ENCODE results near the gene RNF223. TPM values are rescaled to one million over a fixed set of nuclear protein-coding genes. Genes with fewer than 3 reads are reported as not detected.

The RNF223 gene
- total and polyA plus RNA-seq, 2 of the 13 experiments (the other 11 are each of a cell fraction or from before 2014, with no cell fraction given) = 0.03 TPM; not detected in 1

DNA sequence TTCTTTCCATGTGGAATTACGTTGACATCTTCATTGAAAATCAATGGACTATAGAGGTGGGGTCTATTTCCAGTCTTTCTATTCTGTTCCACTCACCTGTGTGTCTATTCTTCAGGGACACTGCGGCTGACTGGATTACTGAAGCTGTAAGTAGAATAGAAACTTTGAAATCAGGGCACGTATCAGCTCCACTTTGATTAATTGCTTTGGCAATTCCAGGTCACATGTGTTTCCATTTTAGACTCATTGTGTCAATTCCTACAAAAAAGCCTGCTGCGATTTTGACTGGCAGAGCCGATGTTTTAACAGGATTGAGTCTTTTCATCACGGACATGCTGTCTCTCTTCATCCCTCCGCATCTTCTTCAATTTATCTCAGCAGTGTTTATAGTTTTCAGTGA lies 20.9 kb upstream of the RNF223 start:
- intact Hi-C loops (cut with micrococcal nuclease; ENCODE audit: unreplicated experiment) = no loop called here
- POLR2A ChIA-PET = no interaction called here
- no TSS peak for BruUV-seq (replicated peaks)
- TF ChIP-seq GTF2F1 (IDR thresholded peaks at IDR 0.05; ENCODE audit: low read length) (no peak), FLYWCH1 (CRISPR knock-in tag; IDR thresholded peaks at IDR 0.05) (no peak), ZNF335 (CRISPR knock-in tag; IDR thresholded peaks at IDR 0.05) (no peak), KDM6A (CRISPR knock-in tag; IDR thresholded peaks at IDR 0.05; ENCODE audit: low read depth) (no peak), KDM2A (CRISPR knock-in tag; IDR thresholded peaks at IDR 0.05; ENCODE audit: borderline replicate concordance, low read depth) (no peak), SAFB2 (CRISPR knock-in tag; IDR thresholded peaks at IDR 0.05; ENCODE audit: borderline replicate concordance, low read depth) (no peak), ZNF607 (CRISPR knock-in tag; IDR thresholded peaks at IDR 0.05; ENCODE audit: borderline replicate concordance) (no peak), NFRKB (IDR thresholded peaks at IDR 0.05) (no peak), MTF1 (CRISPR knock-in tag; IDR thresholded peaks at IDR 0.05) (no peak), FOXP1 (IDR thresholded peaks at IDR 0.05) (no peak), FOXP1 (CRISPR knock-in tag; IDR thresholded peaks at IDR 0.05) (no peak), ZC3H4 (CRISPR knock-in tag; IDR thresholded peaks at IDR 0.05; ENCODE audit: borderline replicate concordance) (no peak)
- TF ChIP-seq, protein P1, sequence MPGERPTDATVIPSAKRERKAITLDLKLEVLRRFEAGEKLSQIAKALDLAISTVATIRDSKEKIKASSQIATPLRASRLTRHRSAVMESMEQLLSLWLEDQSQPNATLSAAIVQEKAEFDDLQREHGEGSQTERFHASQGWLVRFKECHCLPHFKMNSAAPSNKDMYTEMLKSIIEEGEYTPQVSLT (CRISPR knock-in tag; IDR thresholded peaks at IDR 0.05; ENCODE audit: borderline replicate concordance, low read depth) = no peak
- TF ChIP-seq, protein P2, sequence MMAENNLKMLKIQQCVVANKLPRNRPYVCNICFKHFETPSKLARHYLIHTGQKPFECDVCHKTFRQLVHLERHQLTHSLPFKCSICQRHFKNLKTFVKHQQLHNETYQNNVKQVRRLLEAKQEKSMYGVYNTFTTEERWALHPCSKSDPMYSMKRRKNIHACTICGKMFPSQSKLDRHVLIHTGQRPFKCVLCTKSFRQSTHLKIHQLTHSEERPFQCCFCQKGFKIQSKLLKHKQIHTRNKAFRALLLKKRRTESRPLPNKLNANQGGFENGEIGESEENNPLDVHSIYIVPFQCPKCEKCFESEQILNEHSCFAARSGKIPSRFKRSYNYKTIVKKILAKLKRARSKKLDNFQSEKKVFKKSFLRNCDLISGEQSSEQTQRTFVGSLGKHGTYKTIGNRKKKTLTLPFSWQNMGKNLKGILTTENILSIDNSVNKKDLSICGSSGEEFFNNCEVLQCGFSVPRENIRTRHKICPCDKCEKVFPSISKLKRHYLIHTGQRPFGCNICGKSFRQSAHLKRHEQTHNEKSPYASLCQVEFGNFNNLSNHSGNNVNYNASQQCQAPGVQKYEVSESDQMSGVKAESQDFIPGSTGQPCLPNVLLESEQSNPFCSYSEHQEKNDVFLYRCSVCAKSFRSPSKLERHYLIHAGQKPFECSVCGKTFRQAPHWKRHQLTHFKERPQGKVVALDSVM (CRISPR knock-in tag; IDR thresholded peaks at IDR 0.05) = no peak
- TF ChIP-seq, protein P3, sequence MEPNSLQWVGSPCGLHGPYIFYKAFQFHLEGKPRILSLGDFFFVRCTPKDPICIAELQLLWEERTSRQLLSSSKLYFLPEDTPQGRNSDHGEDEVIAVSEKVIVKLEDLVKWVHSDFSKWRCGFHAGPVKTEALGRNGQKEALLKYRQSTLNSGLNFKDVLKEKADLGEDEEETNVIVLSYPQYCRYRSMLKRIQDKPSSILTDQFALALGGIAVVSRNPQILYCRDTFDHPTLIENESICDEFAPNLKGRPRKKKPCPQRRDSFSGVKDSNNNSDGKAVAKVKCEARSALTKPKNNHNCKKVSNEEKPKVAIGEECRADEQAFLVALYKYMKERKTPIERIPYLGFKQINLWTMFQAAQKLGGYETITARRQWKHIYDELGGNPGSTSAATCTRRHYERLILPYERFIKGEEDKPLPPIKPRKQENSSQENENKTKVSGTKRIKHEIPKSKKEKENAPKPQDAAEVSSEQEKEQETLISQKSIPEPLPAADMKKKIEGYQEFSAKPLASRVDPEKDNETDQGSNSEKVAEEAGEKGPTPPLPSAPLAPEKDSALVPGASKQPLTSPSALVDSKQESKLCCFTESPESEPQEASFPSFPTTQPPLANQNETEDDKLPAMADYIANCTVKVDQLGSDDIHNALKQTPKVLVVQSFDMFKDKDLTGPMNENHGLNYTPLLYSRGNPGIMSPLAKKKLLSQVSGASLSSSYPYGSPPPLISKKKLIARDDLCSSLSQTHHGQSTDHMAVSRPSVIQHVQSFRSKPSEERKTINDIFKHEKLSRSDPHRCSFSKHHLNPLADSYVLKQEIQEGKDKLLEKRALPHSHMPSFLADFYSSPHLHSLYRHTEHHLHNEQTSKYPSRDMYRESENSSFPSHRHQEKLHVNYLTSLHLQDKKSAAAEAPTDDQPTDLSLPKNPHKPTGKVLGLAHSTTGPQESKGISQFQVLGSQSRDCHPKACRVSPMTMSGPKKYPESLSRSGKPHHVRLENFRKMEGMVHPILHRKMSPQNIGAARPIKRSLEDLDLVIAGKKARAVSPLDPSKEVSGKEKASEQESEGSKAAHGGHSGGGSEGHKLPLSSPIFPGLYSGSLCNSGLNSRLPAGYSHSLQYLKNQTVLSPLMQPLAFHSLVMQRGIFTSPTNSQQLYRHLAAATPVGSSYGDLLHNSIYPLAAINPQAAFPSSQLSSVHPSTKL (CRISPR knock-in tag; IDR thresholded peaks at IDR 0.05) = no peak
- TF ChIP-seq, protein P4, sequence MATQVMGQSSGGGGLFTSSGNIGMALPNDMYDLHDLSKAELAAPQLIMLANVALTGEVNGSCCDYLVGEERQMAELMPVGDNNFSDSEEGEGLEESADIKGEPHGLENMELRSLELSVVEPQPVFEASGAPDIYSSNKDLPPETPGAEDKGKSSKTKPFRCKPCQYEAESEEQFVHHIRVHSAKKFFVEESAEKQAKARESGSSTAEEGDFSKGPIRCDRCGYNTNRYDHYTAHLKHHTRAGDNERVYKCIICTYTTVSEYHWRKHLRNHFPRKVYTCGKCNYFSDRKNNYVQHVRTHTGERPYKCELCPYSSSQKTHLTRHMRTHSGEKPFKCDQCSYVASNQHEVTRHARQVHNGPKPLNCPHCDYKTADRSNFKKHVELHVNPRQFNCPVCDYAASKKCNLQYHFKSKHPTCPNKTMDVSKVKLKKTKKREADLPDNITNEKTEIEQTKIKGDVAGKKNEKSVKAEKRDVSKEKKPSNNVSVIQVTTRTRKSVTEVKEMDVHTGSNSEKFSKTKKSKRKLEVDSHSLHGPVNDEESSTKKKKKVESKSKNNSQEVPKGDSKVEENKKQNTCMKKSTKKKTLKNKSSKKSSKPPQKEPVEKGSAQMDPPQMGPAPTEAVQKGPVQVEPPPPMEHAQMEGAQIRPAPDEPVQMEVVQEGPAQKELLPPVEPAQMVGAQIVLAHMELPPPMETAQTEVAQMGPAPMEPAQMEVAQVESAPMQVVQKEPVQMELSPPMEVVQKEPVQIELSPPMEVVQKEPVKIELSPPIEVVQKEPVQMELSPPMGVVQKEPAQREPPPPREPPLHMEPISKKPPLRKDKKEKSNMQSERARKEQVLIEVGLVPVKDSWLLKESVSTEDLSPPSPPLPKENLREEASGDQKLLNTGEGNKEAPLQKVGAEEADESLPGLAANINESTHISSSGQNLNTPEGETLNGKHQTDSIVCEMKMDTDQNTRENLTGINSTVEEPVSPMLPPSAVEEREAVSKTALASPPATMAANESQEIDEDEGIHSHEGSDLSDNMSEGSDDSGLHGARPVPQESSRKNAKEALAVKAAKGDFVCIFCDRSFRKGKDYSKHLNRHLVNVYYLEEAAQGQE (IDR thresholded peaks at IDR 0.05; ENCODE audit: borderline replicate concordance in 1 of 2, low read depth in 1 of 2, low read length in 2 of 2) = no peak
- TF ChIP-seq, protein P5, sequence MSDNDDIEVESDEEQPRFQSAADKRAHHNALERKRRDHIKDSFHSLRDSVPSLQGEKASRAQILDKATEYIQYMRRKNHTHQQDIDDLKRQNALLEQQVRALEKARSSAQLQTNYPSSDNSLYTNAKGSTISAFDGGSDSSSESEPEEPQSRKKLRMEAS (IDR thresholded peaks at IDR 0.05) = no peak

More for the DNA sequence above, 20.9 kb upstream of the RNF223 start:
- no peak overlapping the region for H3K4me3 ChIP-seq (replicated peaks in 1 of 3; ENCODE audit: insufficient read depth in 1 of 3, low read depth in 2 of 3, low read length in 3 of 3)
- no peak overlapping the region for H3K27ac ChIP-seq (ENCODE audit: extremely low read length, insufficient read depth, low read length)
- H3K36me3 ChIP-seq (replicated peaks in 1 of 2; ENCODE audit: control insufficient read depth in 1 of 2, insufficient read depth in 2 of 2, low read length in 2 of 2) = no peaks in the 10 kb centered on the region
- no peaks in the 10 kb centered on the region; a peak in 1 of 5 replicates for H3K27me3 ChIP-seq (ENCODE audit: control insufficient read depth in 1 of 2, insufficient read depth in 2 of 2, low read length in 2 of 2)
- H3K9ac ChIP-seq (ENCODE audit: insufficient read depth, low read depth, low read length) = no peak overlapping the region
- H3K4me2 ChIP-seq (ENCODE audit: low read depth, low read length) = no peak overlapping the region
- FAIRE-seq = no peak
- no peaks in the 10 kb centered on the region for H3K79me2 ChIP-seq (ENCODE audit: insufficient read depth, low read length)
- CTCF ChIA-PET (ENCODE audit: low intra/inter-chr PET ratio, low total read pairs) = no interaction called here
- H4K20me1 ChIP-seq (ENCODE audit: insufficient read depth, low read length) = no peaks in the 10 kb centered on the region
- no peak overlapping the region for H2AFZ ChIP-seq (ENCODE audit: low read length)
- no peaks in the 10 kb centered on the region for H3K9me3 ChIP-seq (ENCODE audit: low read length)
- in situ Hi-C loops (cut with HindIII; ENCODE audit: extremely low pct_ligation_motif_present, low pct_unique_long_range_greater_than_20kb) = no loop called here
- no peak for DNase-seq (ENCODE audit: low spot score)
- ATAC-seq = no peak
- 96% methylated on average over 7 of the region's 7 CpGs for WGBS (ENCODE audit: low lambda C conversion rate)
- H3K4me1 ChIP-seq (ENCODE audit: insufficient read depth, low read length) = peaks cover 10% of the 10 kb centered on the region

Data from HepG2 (cell line).